GM21528 (cell line): ENCODE measurements around the gene HMCN2.

ENCODE experiments used
- ATAC-seq: cut with Tn5 transposase; IDR thresholded peaks from one replicate; pipeline ENCODE4 v1.9.1; 2021; ENCODE audit warnings: mild to moderate bottlenecking, moderate library complexity; ENCODE audit not compliant: unreplicated experiment, low FRiP score

The HMCN2 gene

DNA sequence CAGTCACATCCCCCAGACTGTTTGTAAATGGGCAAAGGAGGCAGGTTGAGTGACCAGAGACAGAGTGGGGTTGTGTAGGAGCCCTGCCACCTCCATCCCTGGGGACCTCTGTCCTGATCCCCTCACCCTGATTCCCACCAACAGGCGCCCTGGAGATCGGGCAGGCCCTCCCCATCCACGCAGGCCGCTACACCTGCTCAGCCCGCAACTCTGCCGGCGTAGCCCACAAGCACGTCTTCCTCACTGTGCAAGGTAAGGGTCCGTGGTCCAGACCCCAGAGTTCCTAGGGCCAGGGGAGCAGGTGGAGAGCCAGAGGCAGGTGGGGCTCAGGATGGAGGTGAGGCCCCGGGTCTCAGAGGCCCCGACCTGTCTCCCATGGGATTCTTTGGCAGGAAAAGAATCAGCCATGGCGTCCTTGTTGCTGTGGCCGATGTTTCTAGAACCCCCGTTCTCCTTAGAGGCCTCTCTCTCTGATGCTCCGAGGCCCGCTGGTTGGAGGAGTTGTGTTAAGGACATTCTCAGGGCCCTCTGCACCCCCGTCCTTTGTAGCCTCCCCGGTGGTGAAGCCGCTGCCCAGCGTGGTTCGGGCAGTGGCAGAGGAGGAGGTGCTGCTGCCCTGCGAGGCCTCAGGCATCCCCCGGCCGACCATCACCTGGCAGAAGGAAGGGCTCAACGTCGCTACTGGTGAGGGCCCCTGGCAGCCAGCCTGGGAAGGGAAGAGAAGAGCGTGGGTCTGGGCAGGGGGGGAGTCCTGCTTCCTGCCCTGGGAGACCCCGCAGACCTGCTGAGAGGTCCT lies 137.3 kb downstream of the HMCN2 start:
- ATAC-seq, result no peak

DNA sequence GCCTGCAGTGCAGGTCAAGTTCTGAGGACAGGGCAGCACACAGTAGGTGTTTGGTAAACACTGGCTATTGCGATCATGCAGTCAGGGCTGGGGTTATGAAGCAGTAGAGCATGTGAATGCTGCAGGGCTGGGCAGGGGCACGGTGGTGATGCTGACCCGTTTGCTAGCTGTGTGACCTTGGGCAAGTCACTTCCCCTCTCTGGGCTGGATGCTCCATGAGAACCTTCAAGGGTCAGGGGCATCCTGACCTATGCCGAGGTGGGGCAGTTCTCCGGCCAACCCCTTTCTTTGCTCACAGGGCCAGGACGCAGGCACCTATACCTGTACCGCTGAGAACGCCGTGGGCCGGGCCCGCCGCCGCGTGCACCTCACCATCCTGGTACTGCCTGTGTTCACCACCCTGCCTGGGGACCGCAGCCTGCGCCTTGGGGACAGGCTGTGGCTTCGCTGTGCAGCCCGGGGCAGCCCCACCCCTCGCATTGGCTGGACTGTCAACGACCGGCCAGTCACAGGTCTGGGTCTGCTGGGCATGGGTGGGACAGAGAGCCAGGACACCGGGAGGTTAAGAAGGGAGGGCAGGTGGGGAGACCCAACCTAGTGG lies 140.2 kb downstream of the HMCN2 start:
- no peak for ATAC-seq

DNA sequence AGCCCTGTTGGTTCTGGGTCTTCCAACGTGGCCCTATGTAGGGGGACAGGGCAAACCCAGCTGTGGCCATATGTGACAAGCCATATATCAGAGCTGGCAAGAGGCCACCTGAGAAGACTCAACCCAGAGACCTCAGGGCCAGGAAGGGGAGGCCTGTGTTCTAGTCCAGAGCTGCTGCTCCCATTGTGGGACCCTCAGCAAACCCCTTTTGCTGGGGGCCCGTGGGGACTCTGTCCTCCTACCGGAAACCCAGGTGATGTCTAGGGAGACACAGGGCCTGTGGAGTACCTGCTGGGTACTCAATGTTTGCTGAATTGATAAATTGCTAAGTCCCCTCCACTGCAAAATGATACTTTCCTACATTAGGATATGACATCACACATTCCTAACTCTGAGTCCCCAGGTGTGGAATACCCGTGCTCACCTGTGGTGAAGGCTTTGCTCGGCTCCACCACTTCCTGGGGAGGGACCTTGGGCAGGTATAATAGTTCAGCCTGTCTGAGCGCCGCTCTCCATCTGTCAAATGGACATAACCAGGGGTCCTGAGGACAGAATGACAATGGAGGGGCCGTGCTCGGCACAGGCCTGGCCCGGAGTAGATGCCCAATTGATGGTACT lies 140.8 kb downstream of the HMCN2 start:
- no peak for ATAC-seq

DNA sequence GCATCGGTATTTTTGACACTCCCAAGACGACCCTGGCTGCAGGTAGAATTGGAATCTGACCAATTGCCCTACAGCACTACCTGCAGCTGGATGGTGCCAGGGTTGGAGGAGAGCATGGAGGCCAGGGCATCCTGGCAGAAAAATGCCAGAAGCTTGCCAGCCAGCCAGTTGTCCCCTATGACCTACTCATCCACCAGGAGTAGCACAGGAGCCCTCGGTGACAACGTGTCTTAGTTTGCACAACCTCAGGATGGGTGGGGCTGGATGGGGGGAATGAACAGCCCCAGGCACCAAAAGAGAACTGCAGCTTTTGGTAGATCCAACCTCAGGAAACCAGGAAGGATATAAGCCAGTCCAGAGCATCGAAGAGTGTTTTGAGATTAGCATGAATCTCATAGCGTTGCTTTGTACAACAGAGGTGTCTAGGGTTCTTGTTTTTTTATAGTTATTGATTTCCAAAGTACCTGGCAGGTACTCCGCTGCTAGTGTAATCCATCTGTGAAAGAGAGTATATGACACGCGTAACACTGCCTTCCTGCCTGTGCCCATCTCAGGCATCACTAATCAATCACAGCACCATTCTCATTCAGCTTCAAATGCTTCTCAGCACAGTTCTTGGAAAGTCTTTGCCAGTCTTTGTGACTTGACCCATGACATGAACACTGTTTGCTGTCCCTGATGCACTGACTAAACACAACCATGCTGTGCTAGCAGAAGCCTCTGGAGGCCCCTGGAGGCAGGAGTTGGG lies 142.5 kb downstream of the HMCN2 start:
- no peak for ATAC-seq

DNA sequence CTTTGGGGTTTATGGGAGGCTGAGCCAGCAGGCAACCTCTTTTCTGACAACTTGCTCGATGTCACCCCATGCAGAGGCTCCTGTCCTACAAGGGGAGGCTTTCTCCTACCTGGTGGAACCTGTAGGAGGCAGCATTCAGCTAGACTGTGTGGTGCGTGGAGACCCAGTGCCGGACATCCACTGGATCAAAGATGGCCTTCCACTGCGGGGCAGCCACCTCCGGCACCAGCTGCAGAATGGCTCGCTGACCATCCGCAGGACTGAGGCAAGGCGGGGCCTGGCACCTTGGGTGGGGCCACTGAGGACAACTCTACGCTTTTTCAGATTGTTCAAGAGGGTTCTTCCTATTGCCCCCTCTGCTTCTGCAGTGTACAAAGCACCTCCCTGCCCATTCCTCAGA lies 143.1 kb downstream of the HMCN2 start:
- no peak for ATAC-seq

DNA sequence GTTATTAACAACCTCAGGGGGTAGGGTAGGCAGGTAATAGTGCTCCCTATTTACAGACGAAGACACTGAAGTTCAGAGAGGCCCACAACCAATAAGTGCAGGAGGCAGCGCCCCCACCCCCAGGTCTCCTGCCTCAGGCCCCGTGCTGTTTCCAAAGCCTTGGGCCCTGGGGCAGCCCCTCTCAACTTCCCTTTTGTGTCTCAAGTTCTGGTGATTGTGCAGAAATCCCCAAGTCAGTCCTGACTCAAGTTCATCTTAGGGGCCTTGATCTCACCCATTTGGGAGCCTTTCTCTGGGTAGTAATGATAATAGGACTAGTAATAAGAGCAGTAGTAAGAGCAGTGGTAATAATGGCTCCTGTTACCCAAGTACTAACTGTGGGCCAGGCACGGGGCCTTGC lies 143.7 kb downstream of the HMCN2 start:
- ATAC-seq, result no peak

DNA sequence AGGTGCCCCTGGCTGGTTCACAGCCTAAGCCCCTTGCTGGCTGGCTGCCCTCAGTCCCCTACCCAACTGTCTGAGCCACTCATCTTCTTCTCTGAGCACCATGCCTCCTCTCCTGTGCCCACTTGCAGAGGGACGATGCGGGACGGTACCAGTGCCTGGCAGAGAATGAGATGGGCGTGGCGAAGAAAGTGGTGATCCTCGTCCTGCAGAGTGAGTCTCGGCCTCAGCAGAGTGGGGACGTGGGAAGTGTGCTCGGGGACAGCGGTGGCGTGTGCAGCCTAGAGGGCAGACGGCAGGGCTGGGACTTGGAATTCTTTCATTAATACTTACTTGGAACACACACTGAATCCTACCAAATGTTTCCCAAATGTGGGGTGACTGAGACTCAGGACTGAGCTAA lies 144.9 kb downstream of the HMCN2 start:
- ATAC-seq, result no peak

DNA sequence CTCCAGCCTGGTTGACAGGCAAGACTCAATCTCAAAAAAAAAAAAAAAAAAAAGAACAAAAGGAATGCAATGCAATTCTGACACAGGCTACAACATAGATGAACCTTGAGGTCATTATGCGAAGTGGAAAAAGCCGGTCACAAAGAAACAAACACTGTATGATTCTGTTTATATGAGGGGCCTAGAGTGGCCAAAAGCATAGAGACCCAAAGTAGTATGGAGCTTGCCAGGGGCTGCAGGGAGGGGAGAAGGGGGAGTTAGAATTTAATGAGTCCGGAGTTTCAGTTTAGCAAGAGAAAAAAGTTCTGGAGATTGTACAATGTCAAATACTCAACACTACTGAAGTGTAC lies 146.0 kb downstream of the HMCN2 start:
- no peak for ATAC-seq

DNA sequence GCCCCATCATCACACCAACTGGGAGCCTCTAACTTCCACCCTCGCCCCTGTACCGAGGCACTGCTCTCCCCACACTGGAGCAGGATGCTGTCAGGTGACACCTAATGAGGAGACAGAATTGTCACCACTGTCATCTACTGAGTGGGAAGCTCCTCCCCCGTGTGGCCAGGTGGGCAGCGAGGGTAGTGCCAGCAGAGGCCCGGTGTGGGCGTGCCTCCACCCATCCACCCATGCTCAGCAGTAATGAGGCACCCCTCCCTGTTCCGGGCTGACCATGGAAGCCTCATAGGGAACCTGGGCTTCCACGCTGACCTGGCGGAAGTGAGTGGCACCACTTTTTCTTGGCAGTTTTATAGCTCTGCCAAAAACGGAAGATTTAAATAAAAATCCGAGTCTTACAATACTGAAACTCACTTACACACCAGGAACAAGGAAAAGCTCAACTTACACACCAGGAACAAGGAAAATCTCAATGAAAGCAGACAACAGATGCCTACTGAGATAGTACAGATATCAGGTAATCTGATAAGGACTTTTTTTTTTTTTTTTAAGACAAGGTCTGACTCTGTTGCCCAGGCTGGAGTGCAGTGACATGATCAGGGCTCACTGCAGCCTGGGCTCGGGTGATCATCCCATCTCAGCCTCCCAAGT lies 148.6 kb downstream of the HMCN2 start:
- ATAC-seq, result no peak

DNA sequence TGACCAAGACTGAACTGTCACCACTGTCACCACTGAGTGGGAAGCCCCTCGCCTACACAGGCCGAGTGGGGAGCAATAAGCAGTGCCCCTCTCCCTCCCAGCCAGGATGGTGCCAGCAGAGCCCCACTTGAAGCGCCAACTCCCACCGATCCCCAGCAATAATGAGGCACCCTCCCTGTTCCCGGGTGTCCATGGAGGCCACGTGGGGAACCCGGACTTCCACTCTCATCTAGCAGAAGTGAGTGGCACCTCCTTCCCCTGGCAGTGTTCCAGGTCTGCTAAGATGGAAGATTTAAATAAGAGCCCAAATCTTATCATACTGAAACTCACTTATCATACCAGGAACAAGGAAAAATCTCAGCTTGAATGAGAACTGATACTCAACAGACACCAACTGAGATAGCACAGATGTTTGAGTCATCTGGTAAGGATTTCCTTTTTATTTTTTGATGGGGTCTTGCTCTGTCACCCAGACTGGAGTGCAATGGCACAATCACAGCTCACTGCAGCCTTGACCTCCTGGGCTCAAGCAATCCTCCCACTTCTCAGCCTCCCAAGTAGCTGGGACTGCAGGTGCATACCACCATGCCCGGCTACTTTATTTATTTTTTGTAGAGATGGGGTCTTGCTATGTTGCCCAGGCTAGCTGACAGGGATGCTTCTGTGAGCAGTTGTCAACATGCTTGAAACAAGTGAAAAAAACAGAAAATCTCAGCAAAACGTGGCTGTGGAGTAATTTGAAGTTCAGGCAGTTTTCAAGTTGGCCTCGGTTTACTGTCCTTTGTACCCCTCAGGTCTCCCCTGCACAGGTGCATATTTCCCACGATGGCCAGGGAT lies 149.6 kb downstream of the HMCN2 start:
- ATAC-seq, result no peak

DNA sequence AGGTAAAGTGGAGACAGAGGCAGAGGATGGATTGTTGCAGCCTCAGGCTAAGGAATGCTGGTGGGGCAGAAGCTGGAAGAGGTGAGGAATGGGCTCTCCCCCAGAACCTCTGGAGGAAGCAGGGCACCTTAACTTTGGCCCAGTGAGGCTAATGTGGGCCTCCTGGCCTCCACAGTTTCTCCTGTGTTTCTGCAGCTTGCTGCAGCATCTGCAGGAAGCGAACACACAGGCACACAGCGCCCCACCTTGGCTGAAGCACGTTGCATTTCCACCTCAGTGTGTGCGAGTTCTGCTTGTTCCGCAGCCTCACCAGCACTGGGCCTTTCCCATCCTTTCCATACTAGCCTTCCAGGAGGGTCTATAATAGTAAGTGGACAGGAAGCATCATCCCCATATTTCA lies 152.0 kb downstream of the HMCN2 start:
- ATAC-seq, result no peak

DNA sequence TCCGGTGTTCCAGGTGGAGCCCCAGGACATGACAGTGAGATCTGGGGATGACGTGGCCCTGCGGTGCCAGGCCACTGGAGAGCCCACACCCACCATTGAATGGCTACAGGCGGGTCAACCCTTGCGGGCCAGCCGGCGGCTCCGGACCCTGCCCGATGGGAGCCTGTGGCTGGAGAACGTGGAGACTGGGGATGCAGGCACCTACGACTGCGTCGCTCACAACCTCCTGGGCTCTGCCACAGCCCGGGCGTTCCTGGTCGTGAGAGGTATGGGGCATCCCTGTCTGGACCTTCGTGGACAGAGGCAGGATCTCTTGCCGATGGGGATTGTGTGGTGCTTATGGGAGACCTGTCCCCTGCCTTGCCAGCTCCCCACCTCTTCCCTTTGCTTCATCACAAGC lies 153.2 kb downstream of the HMCN2 start:
- no peak for ATAC-seq

DNA sequence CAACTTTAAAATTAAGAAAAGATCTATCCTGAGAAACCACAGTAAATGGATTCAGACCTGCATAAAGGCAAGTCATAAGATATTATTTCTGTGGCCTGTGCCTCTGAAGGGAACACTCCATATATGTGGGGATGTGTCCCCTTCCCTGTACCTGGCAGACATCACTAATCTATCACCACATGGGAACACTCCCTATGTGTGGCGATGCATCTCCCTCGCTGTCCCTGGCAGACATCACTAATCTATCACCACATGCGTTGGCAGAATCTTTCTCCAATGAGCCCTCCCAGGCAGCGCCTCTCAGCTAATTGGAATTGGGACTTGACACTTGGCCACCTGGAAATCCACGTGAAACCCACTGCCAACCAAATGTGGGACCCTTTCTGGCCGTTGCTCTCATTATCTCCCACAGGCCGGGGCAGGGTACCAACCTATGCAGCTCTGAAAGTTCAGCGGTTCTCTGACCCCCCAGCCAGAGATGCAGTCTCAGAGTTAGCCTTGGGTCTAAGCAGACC lies 154.0 kb downstream of the HMCN2 start:
- no peak for ATAC-seq

DNA sequence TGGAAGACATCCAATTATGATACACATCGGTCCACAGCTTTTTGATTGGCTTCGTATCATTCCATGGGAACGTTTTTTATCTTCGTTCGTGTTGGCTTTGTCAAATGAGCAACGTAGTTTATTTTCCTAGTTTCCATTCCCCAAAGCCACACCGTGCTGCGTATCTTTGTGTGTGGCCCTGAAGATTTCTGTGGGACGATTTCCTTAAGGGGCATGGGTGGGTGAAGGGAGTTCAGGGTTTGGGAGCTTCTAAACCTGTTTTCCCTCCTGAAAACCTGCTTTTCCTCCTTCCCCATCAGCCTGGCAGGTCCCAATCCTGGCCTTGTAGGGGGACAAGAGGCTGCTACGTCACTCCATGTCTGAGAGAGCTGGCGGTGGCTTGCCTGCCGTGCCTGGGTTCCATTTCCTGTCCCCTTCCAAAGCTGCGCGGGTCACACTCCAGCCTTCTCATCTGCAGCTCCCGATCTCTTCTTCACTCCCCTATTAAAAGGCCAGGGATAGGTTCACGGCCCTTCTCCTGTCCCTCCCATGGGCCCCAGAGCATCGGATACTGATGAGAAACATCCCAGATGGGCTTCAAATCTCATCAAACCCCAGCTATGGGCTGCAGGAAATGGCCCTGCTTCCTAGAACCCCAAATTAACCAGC lies 155.7 kb downstream of the HMCN2 start:
- no peak for ATAC-seq

DNA sequence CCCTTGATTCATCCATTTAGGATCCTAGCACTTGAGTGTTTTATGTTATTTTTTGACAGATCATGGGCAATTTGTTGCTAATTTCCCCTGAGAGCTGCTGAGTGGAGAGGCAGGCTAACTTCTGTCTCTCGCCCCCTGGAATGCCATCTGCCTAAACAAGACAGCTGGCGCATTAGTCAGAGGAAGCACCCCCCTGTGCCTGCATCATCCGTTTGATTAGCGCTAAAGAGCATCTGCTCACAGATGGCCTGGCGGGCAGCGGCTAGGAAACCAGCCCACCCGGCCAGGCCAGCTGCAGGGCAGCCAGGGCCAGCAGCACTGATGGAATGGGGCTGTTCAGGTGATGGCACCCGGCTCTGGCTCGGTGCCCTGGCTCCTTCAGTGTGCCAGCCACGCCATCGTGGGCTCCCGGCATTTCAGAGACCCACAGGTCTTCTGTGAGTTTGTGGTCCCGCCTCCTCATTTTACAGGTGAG lies 156.3 kb downstream of the HMCN2 start:
- ATAC-seq, result no peak

DNA sequence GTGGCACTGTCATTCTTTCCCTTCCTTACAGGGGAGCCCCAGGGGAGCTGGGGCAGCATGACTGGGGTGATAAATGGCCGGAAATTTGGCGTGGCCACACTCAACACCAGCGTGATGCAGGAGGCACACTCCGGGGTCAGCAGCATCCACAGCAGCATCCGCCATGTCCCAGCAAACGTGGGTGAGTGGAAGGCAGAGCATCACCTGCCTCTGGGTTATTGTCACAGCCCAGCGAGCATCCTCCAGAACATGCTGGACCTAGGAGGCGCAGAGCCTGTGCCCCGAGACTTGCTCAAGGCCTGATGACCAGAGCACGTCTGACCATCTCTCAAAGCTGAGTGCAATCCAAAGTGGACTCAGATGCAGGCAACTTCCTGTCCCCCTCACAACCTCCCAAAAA lies 157.0 kb downstream of the HMCN2 start:
- no peak for ATAC-seq

DNA sequence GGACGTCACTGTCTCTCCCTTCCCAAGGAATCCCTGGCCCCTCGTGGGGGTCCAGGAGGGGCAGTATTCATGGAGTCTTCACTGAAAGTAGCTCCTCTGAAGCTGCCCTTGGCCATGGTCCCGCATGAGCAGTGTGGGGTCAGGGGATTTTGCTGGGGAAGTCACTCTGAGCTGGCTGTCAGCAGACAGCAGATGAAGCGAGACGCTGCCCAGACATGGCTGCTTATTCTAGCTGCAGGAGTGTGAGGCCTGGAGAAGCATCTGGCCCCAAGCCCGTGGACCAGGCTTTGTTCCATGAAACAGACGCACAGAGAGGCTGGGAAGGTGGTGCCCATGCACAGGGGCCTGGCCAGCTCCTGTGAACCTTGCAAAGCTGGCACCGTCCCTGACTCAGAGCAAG lies 157.7 kb downstream of the HMCN2 start:
- ATAC-seq, result no peak

DNA sequence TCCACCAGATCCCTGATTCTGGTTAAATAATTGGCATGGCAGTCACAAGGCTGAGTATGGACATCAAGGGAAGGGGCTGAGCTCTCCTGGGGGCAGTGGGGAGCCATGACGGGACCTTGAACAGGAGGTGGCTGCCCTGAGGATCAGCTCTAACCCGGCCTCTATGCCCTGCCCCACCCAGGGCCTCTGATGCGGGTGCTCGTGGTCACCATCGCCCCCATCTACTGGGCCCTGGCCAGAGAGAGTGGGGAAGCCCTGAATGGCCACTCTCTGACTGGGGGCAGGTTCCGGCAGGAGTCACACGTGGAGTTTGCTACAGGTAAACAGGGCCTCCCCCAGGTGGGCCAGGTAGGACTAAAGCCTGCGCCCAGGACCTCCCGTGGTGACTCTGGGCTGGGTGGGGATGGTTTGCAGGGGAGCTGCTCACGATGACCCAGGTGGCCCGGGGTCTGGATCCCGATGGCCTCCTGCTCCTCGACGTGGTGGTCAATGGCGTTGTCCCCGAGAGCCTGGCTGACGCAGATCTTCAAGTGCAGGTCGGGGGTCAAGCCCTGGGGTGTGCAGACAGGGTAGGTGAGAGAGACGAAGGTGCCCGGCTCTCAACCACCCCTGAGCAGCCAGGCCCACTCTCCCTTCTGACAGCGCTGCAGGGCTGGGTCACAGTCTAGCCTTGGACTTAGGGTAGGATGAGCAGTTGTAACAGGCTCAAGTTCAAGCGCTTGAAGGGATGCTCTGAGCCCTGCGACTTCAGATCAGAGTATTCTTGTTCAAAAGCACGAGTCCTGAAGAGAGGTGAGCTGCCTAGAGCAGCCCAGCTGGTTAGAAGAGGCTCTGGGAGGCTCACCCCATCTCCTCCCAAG lies 159.3 kb downstream of the HMCN2 start:
- no peak for ATAC-seq
